Activated naive CD8-positive, alpha-beta T cell (primary cell): ENCODE data around the gene WDR93.
"Not testable (repeated sequence)": the region's sequence is repeated elsewhere in the genome, so short reads cannot be mapped to it uniquely, and the experiment has no call there.

Experiments used
- H3K27ac Mint-ChIP-seq: one replicate; pipeline ENCODE4 v1.8.0; 2021; ENCODE audit warnings: mixed read lengths
- H3K27me3 Mint-ChIP-seq: one replicate; pipeline ENCODE4 v1.8.0; 2021; ENCODE audit warnings: mixed read lengths
- H3K36me3 Mint-ChIP-seq: one replicate; pipeline ENCODE4 v1.8.0; 2021; ENCODE audit warnings: mixed read lengths
- H3K4me1 Mint-ChIP-seq: one replicate; pipeline ENCODE4 v1.8.0; 2021; ENCODE audit warnings: low read depth, mixed read lengths
- H3K4me3 Mint-ChIP-seq: one replicate; pipeline ENCODE4 v1.8.0; 2021; ENCODE audit warnings: mild to moderate bottlenecking, mixed read lengths
- H3K9me3 Mint-ChIP-seq: one replicate; pipeline ENCODE4 v1.8.0; 2021; ENCODE audit warnings: low read depth, mixed read lengths

Gene WDR93

DNA sequence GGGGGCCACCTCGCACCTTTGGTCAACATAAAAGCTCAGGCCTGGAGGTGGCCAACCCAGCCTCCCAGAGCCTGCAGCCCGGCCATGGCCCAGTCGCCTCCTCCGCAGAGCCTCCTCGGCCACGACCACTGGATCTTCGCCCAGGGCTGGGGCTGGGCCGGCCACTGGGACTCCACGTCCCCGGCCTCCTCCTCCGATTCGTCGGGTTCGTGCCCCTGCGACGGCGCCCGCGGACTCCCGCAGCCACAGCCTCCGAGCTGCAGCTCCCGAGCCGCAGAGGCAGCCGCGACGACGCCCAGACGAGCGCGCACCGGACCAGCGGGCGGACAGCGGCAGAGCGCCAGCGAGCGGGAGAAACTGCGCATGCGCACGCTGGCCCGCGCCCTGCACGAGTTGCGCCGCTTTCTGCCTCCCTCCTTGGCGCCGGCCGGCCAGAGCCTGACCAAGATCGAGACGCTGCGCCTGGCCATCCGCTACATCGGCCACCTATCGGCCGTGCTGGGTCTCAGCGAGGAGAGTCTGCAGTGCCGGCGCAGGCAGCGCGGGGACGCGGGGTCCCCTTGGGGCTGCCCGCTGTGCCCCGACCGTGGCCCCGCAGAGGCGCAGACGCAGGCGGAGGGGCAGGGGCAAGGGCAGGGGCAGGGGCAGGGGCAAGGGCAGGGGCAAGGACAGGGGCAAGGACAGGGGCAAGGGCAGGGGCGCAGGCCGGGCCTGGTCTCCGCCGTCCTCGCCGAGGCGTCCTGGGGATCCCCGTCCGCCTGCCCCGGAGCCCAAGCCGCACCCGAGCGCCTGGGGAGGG is 85.9 kb downstream of the WDR93 start, which contains the start of gene MESP2:
Gene MESP2, plus strand, starts transcription at position 59 of the 799 bp plus-strand sequence. Its CDS starts 26 bp downstream, at position 85.
- Mint-ChIP-seq H3K4me1 (peaks cover 1% of the 10 kb centered on the region), H3K36me3 (no peaks in the 10 kb centered on the region), H3K9me3 (no peaks in the 10 kb centered on the region), H3K27ac (no peak within 1 kb of the TSS), H3K27me3 (peaks cover 13% of the 10 kb centered on the region), H3K4me3 (peak within 1 kb of the TSS; percentile 49)

DNA sequence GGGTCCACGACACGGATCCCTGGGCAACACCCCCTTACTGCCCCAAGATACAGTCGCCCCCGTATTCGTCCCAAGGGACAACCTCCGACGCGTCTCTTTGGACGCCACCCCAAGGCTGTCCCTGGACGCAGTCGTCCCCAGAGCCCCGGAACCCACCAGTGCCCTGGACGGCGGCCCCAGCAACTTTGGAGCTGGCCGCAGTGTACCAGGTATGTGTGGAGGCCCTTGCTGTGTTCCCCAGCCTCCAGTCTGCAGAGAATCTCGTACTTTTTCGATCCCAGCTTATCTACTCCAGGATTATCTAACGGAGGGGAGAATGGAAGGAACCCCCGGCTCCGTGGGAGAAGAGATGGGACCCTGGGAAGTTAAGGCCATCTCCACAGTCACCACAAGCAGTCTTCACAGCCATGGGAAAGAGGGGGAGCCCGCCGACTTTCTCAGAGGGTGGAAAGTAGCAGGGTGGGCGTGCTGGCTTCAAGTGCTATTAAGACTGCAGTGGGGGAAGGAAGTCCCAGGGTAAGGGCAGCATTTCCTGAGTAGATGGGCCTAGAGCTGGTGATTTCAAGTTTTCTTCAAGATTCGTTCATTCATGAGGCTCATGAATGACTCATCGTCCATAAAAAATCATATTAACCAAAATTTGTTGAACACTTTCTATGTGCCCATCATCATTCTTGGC is 86.6 kb downstream of the WDR93 start:
- no peaks in the 10 kb centered on the region for H3K9me3 Mint-ChIP-seq
- H3K4me1 Mint-ChIP-seq = peaks cover 1% of the 10 kb centered on the region
- H3K27me3 Mint-ChIP-seq = peaks cover 13% of the 10 kb centered on the region
- H3K36me3 Mint-ChIP-seq = no peaks in the 10 kb centered on the region
- peak overlapping the region; percentile 38 for H3K4me3 Mint-ChIP-seq
- H3K27ac Mint-ChIP-seq = no peak overlapping the region

DNA sequence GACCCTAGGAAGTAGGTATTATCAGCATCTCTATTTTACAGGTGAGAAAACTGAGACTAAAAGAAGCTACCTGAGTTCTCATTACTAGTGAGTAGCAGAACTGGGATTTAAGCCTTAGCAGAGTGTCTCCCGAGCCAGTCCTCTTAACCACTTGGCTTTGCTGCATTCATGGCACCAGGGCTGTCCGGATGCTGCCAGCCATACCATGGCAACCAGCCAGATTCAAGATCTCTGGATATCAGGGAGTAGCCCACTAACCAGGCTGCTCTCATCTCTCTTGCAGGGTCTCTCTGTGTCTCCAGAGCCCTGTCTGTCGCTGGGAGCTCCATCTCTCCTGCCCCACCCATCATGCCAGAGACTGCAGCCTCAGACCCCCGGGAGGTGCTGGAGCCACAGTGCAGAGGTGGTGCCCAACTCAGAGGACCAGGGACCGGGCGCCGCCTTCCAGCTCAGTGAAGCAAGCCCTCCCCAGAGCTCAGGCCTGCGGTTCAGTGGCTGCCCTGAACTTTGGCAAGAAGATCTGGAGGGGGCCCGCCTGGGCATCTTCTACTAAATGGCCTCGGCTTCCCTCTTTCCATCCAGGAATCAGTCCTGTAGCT is 87.3 kb downstream of the WDR93 start:
- no peak overlapping the region for H3K27ac Mint-ChIP-seq
- H3K9me3 Mint-ChIP-seq = no peaks in the 10 kb centered on the region
- no peaks in the 10 kb centered on the region for H3K36me3 Mint-ChIP-seq
- H3K4me1 Mint-ChIP-seq = peaks cover 1% of the 10 kb centered on the region
- H3K27me3 Mint-ChIP-seq = peaks cover 13% of the 10 kb centered on the region
- no peak overlapping the region for H3K4me3 Mint-ChIP-seq

DNA sequence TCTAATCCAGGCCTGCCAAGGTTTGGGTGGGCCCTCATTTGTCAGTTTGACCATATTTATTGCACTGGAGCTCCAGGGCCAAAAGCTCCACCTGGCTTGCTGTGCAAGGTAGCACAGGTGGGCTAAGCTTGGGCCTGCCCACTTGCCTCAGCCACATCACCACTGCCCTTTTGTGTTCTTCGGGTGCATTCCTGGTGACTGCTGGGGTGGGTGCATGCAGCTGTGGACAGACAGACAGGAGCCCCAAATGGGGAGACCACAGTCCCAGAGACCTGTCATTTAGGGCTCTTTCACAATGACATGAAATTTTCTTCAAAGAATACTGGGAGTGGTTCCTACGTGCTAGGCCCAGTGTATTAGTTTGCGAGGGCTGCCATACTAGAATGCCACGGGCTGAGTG is 88.2 kb downstream of the WDR93 start:
- Mint-ChIP-seq H3K4me3 (no peak overlapping the region), H3K4me1 (peaks cover 1% of the 10 kb centered on the region), H3K36me3 (no peaks in the 10 kb centered on the region), H3K9me3 (no peaks in the 10 kb centered on the region), H3K27ac (no peak overlapping the region), H3K27me3 (peaks cover 13% of the 10 kb centered on the region)

DNA sequence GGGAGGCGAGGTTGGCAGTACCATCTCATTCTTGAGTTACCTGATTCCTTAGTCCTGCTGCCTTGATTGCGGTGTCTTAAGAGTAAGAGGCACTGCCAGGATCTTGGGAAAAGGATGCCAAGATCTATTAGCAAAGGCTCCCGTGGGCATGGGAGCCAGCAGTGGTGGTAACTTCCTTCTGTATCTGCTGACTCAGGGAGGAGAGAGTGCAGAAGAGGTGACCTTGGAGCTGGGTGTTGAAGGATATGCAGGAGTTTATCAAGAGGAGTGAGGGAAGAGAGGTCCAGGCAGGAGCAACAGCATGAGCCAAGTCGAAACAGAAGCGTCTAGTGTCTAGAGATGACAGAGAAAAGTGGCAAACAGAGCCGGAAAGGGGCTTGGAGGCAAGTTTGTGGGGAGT is 90.0 kb downstream of the WDR93 start:
- peaks cover 11% of the 10 kb centered on the region for H3K27me3 Mint-ChIP-seq
- H3K4me3 Mint-ChIP-seq = no peak overlapping the region
- H3K9me3 Mint-ChIP-seq = no peaks in the 10 kb centered on the region
- no peak overlapping the region for H3K27ac Mint-ChIP-seq
- no peaks in the 10 kb centered on the region for H3K36me3 Mint-ChIP-seq
- peaks cover 1% of the 10 kb centered on the region for H3K4me1 Mint-ChIP-seq

DNA sequence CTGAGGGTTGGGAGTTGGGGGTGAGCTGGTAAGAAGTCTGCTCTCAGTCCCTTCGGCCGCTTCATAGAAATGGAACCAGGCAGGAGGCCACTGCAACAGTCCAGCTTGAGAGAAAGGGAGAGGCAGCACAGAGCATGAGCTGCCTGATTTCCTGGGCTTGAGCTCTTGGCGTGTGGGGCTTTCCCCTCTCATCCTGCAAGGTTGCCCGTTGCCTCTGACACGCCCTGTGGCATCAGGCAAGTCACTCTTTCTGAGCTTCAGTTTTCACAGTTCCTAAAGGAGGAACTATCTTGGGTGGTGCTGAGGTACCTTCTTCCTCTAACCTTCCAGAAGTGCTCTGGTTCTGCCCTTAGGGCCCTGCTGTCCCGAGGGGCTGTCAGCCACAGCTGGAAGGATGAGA is 90.4 kb downstream of the WDR93 start:
- Mint-ChIP-seq H3K36me3 (no peaks in the 10 kb centered on the region), H3K4me3 (no peak overlapping the region), H3K27me3 (peaks cover 10% of the 10 kb centered on the region), H3K27ac (no peak overlapping the region), H3K4me1 (peaks cover 1% of the 10 kb centered on the region), H3K9me3 (no peaks in the 10 kb centered on the region)

DNA sequence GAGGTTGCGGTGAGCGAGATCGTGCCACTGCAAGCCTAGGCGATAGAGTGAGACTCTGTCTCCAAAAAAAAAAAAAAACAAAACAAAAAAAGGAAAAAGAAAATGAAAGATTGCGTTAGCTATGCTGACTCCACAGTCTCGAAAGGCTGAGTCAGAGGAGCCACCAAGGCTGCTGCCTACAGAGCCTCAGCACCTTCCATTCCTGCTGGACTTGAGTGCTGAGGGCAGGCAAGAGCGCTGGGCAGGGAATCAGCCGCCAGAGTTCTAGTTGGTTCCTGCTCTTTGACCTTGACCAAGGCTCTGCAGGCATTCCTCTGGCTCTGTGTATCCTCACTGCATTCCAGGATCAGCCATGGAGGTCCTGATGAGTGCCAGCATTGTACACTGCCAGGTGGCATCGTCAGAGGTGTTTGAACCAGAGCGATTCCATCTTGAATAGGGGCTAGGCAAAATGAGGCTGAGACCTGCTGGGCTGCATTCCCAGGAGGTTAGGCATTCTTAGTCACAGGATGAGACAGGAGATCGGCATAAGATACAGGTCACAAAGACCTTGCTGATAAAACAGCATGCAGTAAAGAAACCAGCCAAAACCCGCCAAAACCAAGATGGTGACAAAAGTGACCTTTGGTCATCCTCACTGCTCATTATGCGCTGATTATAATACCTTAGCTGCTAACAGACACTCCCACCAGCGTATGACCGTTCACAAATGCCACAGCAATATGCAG is 91.4 kb downstream of the WDR93 start:
- Mint-ChIP-seq H3K36me3 (no peaks in the 10 kb centered on the region), H3K9me3 (no peaks in the 10 kb centered on the region), H3K27me3 (peaks cover 10% of the 10 kb centered on the region), H3K4me1 (peaks cover 1% of the 10 kb centered on the region), H3K27ac (no peak overlapping the region), H3K4me3 (no peak overlapping the region)

DNA sequence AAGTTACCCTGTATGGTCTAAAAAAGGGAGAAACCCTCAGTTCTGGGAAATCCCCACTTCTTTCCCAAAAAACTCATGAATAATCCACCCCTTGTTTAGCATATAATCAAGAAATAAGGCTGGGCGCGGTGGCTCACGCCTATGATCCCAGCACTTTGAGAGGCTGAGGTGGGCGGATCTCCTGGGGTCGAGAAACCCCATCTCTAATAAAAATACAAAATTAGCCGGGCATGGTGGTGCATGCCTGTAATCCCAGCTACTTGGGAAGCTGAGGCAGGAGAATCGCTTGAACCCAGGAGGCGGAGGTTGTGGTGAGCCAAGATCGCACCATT is 92.0 kb downstream of the WDR93 start:
- H3K36me3 Mint-ChIP-seq, H3K4me3 Mint-ChIP-seq: not testable (repeated sequence)

DNA sequence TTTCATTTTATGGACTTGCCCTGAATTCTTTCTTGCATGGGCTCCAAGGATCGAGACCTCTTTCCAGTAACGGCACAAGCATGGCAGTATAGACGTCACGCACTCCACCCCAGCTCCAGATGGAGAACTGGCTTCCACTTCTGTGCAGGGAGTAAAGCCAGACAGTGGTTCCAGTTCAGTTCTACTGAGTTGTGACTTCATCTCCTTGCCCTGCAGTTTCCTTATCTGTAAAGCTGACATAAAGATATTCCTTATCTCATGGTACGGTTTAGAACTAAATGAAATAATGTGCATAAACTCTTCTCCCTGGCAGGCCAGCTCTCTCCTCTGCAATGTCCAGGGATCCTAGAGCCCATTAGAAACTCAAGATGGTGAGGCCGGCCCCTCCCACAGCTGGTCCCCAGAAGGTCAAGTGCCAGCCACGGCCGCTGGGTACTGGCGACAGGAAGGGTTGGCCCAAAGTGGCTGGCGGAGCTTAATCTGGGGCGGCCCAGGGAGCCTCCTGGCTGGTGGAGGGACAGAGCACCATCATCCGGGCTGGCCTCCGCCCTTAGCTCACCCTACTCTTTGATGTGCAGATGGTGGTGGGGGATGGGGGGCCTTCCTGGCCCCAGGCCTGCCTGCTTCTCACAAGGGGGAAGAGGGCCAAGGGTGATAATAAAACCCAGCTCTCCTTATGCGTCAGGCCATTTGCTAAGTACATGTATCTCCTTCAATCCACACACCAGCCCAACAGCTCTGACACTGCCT is 92.7 kb downstream of the WDR93 start:
- Mint-ChIP-seq H3K27ac (no peak overlapping the region), H3K4me3 (no peak overlapping the region), H3K27me3 (peaks cover 11% of the 10 kb centered on the region), H3K4me1 (no peaks in the 10 kb centered on the region), H3K9me3 (peaks cover 10% of the 10 kb centered on the region), H3K36me3 (peaks cover 4% of the 10 kb centered on the region)

More for the DNA sequence above, 92.0 kb downstream of the WDR93 start:
- H3K27me3 Mint-ChIP-seq, H3K9me3 Mint-ChIP-seq, H3K4me1 Mint-ChIP-seq, H3K27ac Mint-ChIP-seq: not testable (repeated sequence)

DNA sequence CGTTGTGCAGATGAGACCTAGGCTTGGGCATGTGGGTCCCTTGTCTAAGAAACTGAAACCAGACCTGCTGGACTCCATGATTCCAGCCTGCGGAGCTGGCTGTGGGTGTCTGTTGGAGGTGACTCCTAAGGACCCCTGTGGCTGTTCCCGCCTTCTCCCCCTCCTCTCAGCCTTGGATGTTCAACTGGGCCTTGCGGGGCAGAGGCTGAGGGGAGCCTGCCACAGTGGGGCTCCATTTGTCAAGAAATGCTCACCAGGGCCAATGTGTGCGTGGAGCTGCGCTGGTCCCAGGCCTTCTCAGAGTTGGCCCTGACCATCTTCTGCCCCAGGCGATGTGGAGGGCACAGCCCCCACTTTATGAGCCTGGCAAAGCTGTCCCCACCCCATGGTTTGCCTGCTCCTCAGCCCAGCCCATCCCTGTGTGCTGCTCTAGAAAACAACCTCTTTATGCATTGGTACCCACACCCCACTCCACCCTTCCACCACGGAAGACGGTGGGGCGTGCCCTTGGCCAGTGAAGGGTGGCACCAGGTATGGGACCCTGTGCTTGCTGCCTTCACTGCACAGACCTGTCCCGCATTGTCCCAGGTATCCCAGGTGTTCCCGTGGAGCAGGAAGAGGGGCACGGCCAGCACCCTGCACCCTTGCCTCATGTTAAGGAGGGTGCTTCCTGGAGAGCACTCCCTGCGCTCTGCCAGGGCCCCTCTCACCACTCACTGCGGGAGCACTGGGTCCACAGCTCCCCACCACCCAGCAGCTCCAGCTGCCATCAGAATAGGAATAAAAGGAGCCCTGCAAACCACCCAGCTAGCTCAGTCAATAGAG is 93.5 kb downstream of the WDR93 start:
- Mint-ChIP-seq H3K4me1 (no peaks in the 10 kb centered on the region), H3K27me3 (peaks cover 11% of the 10 kb centered on the region), H3K36me3 (peaks cover 4% of the 10 kb centered on the region), H3K9me3 (peaks cover 10% of the 10 kb centered on the region), H3K4me3 (no peak overlapping the region), H3K27ac (no peak overlapping the region)

DNA sequence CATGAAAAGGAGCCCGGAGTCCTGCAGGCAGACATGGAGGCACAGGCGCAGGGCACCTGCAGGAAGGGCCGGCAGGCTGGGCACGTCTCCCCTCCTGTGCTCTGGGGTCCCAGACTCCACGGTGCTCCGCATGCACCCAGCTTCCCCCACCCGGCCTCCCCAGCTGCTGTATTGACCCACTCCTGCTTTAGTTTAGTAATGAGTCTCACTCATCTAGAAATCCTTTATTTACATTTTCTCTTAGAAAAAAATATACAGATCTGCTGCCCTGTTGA is 94.0 kb downstream of the WDR93 start:
- Mint-ChIP-seq H3K4me3 (no peak overlapping the region), H3K4me1 (no peaks in the 10 kb centered on the region), H3K27me3 (peaks cover 11% of the 10 kb centered on the region), H3K36me3 (peaks cover 4% of the 10 kb centered on the region), H3K27ac (no peak overlapping the region), H3K9me3 (peaks cover 10% of the 10 kb centered on the region)

DNA sequence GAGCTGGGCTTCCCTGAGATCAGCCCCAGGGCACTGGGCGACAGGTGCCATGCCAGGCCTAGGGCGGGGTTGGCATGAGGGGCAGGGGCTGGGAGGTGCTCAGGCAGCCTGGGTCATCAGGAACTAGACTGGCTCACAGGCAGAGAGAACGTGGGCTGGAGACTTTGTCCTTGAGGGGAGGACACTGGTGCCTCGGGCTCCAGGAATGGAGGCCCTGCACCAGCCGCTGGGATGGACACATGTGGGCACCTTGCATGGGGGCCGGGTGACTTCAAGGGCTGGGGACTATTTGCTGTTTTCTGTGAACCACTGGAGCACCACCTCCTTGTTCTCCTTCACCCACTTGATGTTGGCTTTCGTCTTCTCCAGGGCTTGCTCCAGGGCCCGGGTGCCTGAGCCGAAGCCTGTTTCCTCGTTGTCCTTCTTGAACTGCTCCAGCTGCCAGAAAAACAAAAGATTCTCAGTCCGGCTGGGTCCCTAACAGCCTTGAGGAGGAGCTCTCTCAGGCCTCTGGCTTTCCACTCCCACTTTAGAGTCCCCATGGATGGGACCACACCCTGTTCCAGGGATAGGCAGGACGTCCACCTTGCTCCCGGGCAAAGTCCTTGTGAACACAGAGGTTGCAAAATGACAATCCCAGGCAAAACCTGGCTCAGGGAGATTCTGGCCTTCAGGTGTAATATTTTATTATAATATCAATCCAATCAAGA is 94.6 kb downstream of the WDR93 start:
- Mint-ChIP-seq H3K9me3 (peaks cover 10% of the 10 kb centered on the region), H3K36me3 (peaks cover 4% of the 10 kb centered on the region), H3K4me3 (no peak overlapping the region), H3K27ac (no peak overlapping the region), H3K27me3 (peaks cover 10% of the 10 kb centered on the region), H3K4me1 (no peaks in the 10 kb centered on the region)

DNA sequence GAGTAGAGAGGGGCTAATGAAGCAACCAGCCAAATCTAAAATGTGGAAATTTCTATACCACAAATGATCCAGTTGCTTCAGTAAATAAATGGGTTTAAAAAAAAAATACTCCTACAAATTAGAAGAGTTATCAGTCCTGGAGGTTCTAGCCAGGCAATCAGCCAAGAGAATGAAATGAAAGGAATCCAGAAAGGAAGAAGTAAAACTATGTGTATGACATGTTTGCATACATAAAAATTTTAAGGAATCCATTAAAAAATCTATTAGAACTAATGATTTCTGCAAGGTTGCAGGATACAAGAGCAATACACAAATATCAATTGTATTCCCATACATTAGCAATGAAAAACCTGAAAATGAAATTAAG is 95.1 kb downstream of the WDR93 start:
- no peak overlapping the region for H3K4me3 Mint-ChIP-seq
- peaks cover 4% of the 10 kb centered on the region for H3K36me3 Mint-ChIP-seq
- peaks cover 6% of the 10 kb centered on the region for H3K27me3 Mint-ChIP-seq
- H3K9me3 Mint-ChIP-seq = peaks cover 10% of the 10 kb centered on the region
- H3K4me1 Mint-ChIP-seq = no peaks in the 10 kb centered on the region
- no peak overlapping the region for H3K27ac Mint-ChIP-seq
